Measurements from ENCODE around the gene SLC35F2.
"Not testable (repeated sequence)": the region's sequence is repeated elsewhere in the genome, so short reads cannot be mapped to it uniquely, and the experiment has no call there.

Gene SLC35F2

DNA sequence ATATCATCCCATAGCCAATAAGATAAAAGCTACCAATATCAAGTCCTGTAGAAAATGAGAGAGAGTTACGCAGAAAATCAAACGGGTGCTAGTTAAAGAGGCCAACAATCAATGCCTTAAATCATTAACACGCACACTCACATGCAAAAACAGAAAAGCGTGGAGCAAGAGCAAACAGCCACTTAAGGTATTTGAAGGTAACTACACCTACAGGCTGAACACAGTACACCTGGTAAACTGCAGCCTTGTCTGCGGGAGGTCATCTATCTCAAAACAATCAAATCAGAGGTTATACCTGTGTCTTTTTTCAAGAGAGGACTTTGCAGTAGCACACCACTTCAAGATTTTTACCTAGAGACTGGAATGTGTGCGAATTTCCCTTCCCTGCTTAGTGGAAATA, 23.6 kb downstream of the SLC35F2 start:
- Histone ChIP-seq H3F3A (ENCODE audit: low read depth) (no peaks in the 10 kb centered on the region), H3K4me2 (ENCODE audit: low read depth, low read length, poor library complexity, severe bottlenecking) (no peak overlapping the region), H3K9ac (ENCODE audit: low read depth, low read length, poor library complexity, severe bottlenecking) (no peak overlapping the region), H4K20me1 (ENCODE audit: insufficient read depth, low read length, poor library complexity, severe bottlenecking) (no peaks in the 10 kb centered on the region), H3K9me2 (replicated peaks; ENCODE audit: low read depth, low read length) (no peaks in the 10 kb centered on the region), H3K36me3 (ENCODE audit: insufficient read depth, low read length) (no peaks in the 10 kb centered on the region), H3K9me3 (ENCODE audit: insufficient read depth, low read depth, low read length) (no peaks in the 10 kb centered on the region), H3K27me3 (ENCODE audit: insufficient read depth, low read length, poor library complexity, severe bottlenecking) (no peaks in the 10 kb centered on the region), H3K4me1 (ENCODE audit: insufficient read depth, low read length, poor library complexity, severe bottlenecking) (no peaks in the 10 kb centered on the region), H3K79me2 (ENCODE audit: insufficient read depth, low read length) (no peaks in the 10 kb centered on the region), H2AFZ (ENCODE audit: low read length) (no peak overlapping the region), H3K4me3 (ENCODE audit: low read length, poor library complexity, severe bottlenecking) (no peak overlapping the region)
- TF ChIP-seq, protein P1, sequence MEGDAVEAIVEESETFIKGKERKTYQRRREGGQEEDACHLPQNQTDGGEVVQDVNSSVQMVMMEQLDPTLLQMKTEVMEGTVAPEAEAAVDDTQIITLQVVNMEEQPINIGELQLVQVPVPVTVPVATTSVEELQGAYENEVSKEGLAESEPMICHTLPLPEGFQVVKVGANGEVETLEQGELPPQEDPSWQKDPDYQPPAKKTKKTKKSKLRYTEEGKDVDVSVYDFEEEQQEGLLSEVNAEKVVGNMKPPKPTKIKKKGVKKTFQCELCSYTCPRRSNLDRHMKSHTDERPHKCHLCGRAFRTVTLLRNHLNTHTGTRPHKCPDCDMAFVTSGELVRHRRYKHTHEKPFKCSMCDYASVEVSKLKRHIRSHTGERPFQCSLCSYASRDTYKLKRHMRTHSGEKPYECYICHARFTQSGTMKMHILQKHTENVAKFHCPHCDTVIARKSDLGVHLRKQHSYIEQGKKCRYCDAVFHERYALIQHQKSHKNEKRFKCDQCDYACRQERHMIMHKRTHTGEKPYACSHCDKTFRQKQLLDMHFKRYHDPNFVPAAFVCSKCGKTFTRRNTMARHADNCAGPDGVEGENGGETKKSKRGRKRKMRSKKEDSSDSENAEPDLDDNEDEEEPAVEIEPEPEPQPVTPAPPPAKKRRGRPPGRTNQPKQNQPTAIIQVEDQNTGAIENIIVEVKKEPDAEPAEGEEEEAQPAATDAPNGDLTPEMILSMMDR (conservative IDR thresholded peaks at IDR 0.05; ENCODE audit: low read length), result no peak
- TF ChIP-seq EZH2phosphoT487 (IDR thresholded peaks at IDR 0.05; ENCODE audit: borderline replicate concordance), result no peak

DNA sequence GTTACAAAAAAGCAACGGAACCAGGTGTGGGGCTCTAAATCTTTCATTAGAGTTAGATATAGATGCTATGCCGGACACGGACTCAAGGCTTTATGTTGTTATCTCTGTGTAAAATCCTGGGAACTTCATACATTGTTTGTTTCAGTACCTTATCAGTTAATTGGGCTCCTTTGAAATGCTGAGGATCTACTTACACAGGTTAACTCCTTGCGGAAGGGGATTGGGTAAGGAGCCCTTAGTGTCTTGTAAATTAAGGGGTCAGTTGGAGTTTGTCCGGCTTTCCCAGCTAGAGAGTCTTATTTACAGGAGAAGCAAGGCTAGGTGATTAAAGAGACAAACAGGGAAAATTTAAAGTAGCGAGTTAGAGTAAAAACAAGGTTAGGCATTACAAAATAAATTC, 24.7 kb downstream of the SLC35F2 start:
- H3K9ac ChIP-seq (ENCODE audit: low read depth, low read length, poor library complexity, severe bottlenecking); H3K4me2 ChIP-seq (ENCODE audit: low read depth, low read length, poor library complexity, severe bottlenecking); H3K27me3 ChIP-seq (ENCODE audit: insufficient read depth, low read length, poor library complexity, severe bottlenecking); H3K9me3 ChIP-seq (ENCODE audit: insufficient read depth, low read depth, low read length); H3K36me3 ChIP-seq (ENCODE audit: insufficient read depth, low read length); H4K20me1 ChIP-seq (ENCODE audit: insufficient read depth, low read length, poor library complexity, severe bottlenecking); H3K4me3 ChIP-seq (ENCODE audit: low read length, poor library complexity, severe bottlenecking); H3K79me2 ChIP-seq (ENCODE audit: insufficient read depth, low read length); H3K4me1 ChIP-seq (ENCODE audit: insufficient read depth, low read length, poor library complexity, severe bottlenecking); H3K9me2 ChIP-seq (replicated peaks; ENCODE audit: low read depth, low read length); H2AFZ ChIP-seq (ENCODE audit: low read length); H3F3A ChIP-seq (ENCODE audit: low read depth): not testable (repeated sequence)

DNA sequence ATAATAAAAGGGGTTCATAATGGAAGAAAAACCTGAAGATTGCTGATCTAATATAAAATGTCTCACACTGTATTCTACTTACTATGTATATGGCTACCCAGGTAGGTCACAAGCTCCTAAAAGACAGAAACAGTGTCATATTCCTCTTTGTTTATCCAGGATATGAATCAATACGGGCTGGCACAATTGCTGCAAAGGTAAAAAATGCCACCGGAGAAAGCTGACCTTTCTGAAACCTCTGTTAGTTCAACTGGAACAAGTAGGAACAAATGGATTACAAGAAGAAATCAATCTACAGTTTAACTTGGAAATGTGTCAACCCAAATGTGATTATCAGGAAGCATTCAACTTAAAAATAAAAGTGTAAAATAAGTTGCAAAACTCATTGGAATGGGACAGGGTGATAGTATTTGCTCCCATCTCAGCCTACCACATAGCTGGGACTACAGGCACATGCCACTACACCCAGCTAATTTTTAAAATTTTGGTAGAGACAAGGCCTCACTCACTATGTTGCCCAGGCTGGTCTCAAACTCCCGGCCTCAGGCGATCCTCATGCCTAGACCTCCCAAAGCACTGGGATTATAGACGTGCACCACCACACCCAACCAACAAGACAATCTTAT, 27.6 kb downstream of the SLC35F2 start:
- Histone ChIP-seq H3K9me2 (replicated peaks; ENCODE audit: low read depth, low read length) (no peaks in the 10 kb centered on the region), H3K36me3 (ENCODE audit: insufficient read depth, low read length) (no peaks in the 10 kb centered on the region), H3K4me3 (ENCODE audit: low read length, poor library complexity, severe bottlenecking) (no peak overlapping the region), H3K4me1 (ENCODE audit: insufficient read depth, low read length, poor library complexity, severe bottlenecking) (no peaks in the 10 kb centered on the region), H3K9ac (ENCODE audit: low read depth, low read length, poor library complexity, severe bottlenecking) (no peak overlapping the region), H2AFZ (ENCODE audit: low read length) (no peak overlapping the region), H3K27me3 (ENCODE audit: insufficient read depth, low read length, poor library complexity, severe bottlenecking) (no peaks in the 10 kb centered on the region), H3K79me2 (ENCODE audit: insufficient read depth, low read length) (no peaks in the 10 kb centered on the region), H4K20me1 (ENCODE audit: insufficient read depth, low read length, poor library complexity, severe bottlenecking) (no peaks in the 10 kb centered on the region), H3K4me2 (ENCODE audit: low read depth, low read length, poor library complexity, severe bottlenecking) (no peak overlapping the region), H3F3A (ENCODE audit: low read depth) (no peaks in the 10 kb centered on the region), H3K9me3 (ENCODE audit: insufficient read depth, low read depth, low read length) (no peaks in the 10 kb centered on the region)
- no peak for TF ChIP-seq EZH2phosphoT487 (IDR thresholded peaks at IDR 0.05; ENCODE audit: borderline replicate concordance)
- TF ChIP-seq, protein P1 (conservative IDR thresholded peaks at IDR 0.05; ENCODE audit: low read length), result no peak

DNA sequence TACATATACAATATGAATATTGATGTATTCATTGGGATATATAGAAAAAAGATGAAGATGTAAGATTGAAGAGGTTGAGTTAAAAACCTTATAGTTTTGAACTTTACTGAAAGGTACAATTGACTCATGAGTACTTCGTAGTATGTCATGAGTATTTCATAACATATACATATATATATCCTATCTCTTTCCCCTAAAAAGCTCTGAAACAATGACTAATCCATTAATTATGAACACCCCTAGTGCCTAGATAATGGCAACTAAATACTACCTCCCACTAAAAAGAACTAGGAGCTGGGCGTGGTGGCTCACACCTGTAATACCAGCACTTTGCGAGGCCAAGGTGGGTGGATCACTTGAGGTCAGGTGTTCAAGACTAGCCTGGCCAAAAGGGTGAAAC, 31.5 kb downstream of the SLC35F2 start:
- Histone ChIP-seq H3K4me3 (ENCODE audit: low read length, poor library complexity, severe bottlenecking) (no peak overlapping the region), H2AFZ (ENCODE audit: low read length) (no peak overlapping the region), H3F3A (ENCODE audit: low read depth) (no peaks in the 10 kb centered on the region), H3K9me3 (ENCODE audit: insufficient read depth, low read depth, low read length) (no peaks in the 10 kb centered on the region), H3K79me2 (ENCODE audit: insufficient read depth, low read length) (no peaks in the 10 kb centered on the region), H3K4me2 (ENCODE audit: low read depth, low read length, poor library complexity, severe bottlenecking) (no peak overlapping the region), H3K36me3 (ENCODE audit: insufficient read depth, low read length) (no peaks in the 10 kb centered on the region), H4K20me1 (ENCODE audit: insufficient read depth, low read length, poor library complexity, severe bottlenecking) (no peaks in the 10 kb centered on the region), H3K9ac (ENCODE audit: low read depth, low read length, poor library complexity, severe bottlenecking) (no peak overlapping the region), H3K4me1 (ENCODE audit: insufficient read depth, low read length, poor library complexity, severe bottlenecking) (no peaks in the 10 kb centered on the region), H3K27me3 (ENCODE audit: insufficient read depth, low read length, poor library complexity, severe bottlenecking) (no peaks in the 10 kb centered on the region), H3K9me2 (replicated peaks; ENCODE audit: low read depth, low read length) (no peaks in the 10 kb centered on the region)
- no peak for TF ChIP-seq EZH2phosphoT487 (IDR thresholded peaks at IDR 0.05; ENCODE audit: borderline replicate concordance)
- TF ChIP-seq, protein P1 (conservative IDR thresholded peaks at IDR 0.05; ENCODE audit: low read length), result no peak

All from Loucy (cell line).